Measurements from ENCODE around the gene PCIF1.
"Not testable (repeated sequence)": the region's sequence is repeated elsewhere in the genome, so short reads cannot be mapped to it uniquely, and the experiment has no call there.

The PCIF1 gene

DNA sequence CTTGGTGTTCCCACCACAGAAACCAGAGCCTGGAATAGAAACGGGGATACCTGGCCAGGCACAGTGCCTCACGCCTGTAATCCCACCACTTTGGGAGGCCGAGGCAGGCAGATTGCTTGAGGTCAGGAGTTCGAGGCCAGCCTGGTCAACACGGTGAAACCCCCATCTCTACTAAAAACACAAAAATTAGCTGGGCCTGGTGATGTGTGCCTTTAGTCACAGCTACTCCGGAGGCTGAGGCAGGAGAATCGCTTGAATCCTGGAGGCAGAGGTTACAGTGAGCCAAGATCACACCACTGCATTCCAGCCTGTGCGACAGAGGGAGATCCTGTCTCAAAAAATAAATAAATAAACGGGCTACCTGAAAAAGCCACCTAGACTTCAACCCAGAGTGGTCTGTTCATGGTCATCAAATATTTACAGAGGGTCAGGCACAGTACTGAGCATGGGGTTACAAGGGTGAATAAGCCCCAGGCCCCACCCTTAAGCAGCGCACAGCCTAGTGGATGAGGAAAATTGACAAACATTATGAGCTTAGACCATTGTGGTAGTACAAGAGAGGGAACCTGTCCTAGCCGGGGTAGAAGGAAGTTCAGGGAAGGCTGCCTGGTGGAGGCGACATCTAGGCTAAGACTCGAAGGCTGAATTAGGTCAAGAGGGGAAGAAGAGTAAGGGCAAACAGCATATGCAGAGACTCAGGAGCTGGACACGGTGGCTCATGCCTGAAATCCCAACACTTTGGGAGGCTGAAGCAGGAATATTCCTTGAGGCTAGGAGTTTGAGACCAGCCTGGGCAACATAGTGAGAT, 7.2 kb upstream of the PCIF1 start:
- no peak for DNase-seq (ENCODE audit: low read depth, low spot score)
- TF ChIP-seq, protein P1, sequence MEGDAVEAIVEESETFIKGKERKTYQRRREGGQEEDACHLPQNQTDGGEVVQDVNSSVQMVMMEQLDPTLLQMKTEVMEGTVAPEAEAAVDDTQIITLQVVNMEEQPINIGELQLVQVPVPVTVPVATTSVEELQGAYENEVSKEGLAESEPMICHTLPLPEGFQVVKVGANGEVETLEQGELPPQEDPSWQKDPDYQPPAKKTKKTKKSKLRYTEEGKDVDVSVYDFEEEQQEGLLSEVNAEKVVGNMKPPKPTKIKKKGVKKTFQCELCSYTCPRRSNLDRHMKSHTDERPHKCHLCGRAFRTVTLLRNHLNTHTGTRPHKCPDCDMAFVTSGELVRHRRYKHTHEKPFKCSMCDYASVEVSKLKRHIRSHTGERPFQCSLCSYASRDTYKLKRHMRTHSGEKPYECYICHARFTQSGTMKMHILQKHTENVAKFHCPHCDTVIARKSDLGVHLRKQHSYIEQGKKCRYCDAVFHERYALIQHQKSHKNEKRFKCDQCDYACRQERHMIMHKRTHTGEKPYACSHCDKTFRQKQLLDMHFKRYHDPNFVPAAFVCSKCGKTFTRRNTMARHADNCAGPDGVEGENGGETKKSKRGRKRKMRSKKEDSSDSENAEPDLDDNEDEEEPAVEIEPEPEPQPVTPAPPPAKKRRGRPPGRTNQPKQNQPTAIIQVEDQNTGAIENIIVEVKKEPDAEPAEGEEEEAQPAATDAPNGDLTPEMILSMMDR (IDR thresholded peaks at IDR 0.05; ENCODE audit: insufficient read depth, low read length, missing control alignments): no peak
- CTCF ChIA-PET: interaction anchor here (0.8 to 1.6 kb wide), 4 partner anchors 37 to 103 kb away, joined by 3 to 8 read pairs (median 4); partner anchors contain the start of genes CTSA and NEURL2
- no peak overlapping the region for H3K4me3 ChIP-seq (ENCODE audit: low read depth, low read length)
- POLR2A ChIA-PET: interaction anchor here (1.1 kb wide), 2 partner anchors 22 to 33 kb away, joined by 3 read pairs; no protein-coding TSS in a partner anchor

DNA sequence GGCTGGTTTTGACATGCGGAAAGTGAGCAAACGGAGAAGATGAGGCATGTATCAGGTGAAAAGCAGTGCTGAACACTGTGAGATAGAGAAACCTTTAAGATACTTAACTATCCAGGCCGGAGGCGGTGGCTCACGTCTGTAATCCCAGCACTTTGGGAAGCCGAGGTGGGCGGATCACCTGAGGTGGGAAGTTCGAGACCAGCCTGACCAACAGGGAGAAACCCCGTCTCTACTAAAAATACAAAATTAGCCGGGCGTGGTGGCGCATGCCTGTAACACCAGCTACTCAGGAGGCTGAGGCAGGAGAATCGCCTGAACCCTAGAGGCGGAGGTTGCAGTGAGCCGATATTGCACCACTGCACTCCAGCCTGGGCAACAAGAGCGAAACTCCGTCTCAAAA, 2.8 kb upstream of the PCIF1 start:
- DNase-seq (ENCODE audit: low read depth, low spot score); POLR2A ChIA-PET; H3K4me3 ChIP-seq (ENCODE audit: low read depth, low read length): not testable (repeated sequence)
- CTCF ChIA-PET: interaction anchor here (1.3 to 1.7 kb wide), 2 partner anchors 41 to 47 kb away, joined by 3 to 4 read pairs; no protein-coding TSS in a partner anchor

DNA sequence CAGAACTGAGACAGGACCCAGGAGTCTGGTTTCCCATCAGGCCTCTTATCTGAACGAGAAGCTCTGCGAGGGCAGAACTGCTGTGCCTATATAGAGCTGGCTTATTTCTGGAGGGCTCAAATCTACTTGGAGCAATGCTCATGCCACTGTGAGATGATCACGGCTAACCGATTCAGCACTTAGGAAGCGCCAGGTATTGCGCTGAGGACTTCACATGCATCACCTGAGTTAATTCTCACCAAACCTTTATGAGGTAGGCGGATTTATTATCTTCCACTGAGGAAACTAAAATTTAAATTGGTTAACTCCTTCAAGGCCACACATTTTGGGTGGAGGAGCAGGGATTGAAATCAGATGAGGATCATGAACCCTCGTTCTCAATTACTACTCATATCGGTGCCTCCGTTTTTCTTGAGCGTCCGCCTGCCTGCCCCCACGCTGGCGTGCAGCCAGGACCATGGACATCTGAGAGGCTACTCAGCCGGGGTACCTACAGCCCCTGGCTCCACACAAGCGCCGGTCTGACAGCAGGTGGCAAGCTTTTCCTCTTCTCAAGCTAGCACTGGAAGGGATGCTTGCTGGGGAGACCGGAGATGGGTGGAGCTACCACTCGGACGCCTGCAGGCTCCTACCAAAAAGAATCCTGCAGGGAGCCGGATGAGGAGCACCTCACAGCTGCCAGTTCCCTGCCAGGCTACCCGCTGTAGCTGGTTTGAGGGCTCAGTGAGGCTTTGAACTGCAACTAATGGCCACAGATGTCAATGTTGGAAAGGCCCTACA, 1.0 kb upstream of the PCIF1 start:
- peak overlapping the region; percentile 99 for H3K4me3 ChIP-seq (ENCODE audit: low read depth, low read length)
- DNase-seq (ENCODE audit: low read depth, low spot score): no peak
- TF ChIP-seq, protein P1 (IDR thresholded peaks at IDR 0.05; ENCODE audit: insufficient read depth, low read length, missing control alignments): peak; percentile 22
- ChIA-PET CTCF (interaction anchor here (0.8 to 3.7 kb wide), 9 partner anchors 8 to 47 kb away, joined by 3 to 23 read pairs (median 4); no protein-coding TSS in a partner anchor), POLR2A (interaction anchor here (0.9 to 2.6 kb wide), 12 partner anchors 9 to 99 kb away, joined by 3 to 31 read pairs (median 8); partner anchors contain the start of genes CTSA, NEURL2, SNX21 and ZSWIM1)

DNA sequence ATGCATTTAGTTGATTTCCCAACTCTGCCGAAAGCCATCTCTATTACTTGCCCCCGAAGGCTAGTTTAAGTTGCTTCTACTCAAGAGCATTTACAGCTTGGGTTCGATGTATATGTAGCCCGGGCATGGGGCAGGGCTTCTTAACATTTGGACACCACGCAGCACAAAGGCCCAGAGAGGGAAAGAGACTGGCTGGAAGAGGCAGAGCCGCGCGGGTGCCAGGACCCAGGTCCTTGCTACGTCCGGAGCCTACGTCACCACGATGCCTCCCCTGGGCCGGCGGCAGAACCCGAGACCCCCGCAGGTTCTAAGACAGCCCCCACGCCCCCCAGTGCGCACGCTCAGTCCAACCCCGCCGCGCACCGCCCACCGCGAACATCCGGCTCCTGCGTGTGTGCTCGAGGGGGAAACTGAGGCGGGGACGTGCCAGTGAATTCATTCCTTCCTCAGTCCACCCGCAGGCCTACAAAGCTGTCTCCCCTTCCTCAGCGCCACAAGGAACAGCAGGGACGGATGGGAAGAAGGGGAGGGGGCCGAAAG, 367 bp upstream of the PCIF1 start:
- DNase-seq (ENCODE audit: low read depth, low spot score): no peak
- CTCF ChIA-PET: interaction anchor here (0.9 to 3.7 kb wide), 11 partner anchors 9 to 138 kb away, joined by 3 to 23 read pairs (median 4); no protein-coding TSS in a partner anchor
- POLR2A ChIA-PET: interaction anchor here (0.7 to 2.6 kb wide), 19 partner anchors 10 to 100 kb away, joined by 3 to 31 read pairs (median 5); partner anchors contain the start of genes CTSA, NEURL2, SNX21 and ZSWIM1
- peak overlapping the region; percentile 99 for H3K4me3 ChIP-seq (ENCODE audit: low read depth, low read length)
- TF ChIP-seq, protein P1 (IDR thresholded peaks at IDR 0.05; ENCODE audit: insufficient read depth, low read length, missing control alignments): no peak

DNA sequence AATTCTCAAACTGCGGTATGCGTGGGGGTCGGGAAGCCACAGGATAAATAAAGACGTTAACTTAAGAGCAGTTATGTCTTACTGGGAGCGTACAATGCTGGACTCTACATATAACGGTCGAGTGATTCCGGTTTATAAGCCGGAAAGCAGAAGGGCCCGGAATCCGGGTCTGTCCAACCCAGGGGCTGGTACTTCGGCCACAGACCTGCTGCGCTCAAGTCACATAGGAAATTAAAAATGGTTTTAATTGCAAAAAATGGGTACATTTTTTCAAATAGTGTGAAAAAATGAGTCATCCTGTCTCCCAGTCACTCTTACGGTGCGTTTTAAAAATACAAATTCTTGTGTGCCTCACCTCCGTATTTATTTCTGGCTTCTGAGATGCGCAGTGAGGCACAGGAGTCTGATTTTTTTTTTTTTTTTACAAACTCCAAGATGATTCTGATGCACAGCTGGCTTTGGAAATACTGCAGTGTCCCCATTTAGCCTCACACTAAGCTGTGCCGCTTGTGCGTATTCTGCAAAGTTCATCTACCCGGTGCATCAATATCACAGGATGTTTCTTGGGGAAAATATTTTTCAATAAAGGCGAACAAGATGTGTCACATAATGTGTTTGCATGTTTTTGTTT, 1.0 kb downstream of the PCIF1 start:
- CTCF ChIA-PET: interaction anchor here (0.6 to 3.7 kb wide), 6 partner anchors 35 to 623 kb away, joined by 3 to 23 read pairs (median 3); no protein-coding TSS in a partner anchor
- POLR2A ChIA-PET: interaction anchor here (0.6 to 2.6 kb wide), 18 partner anchors 9 to 994 kb away, joined by 3 to 31 read pairs (median 5); partner anchors contain the start of genes CTSA, NEURL2, SNX21 and ZSWIM1
- no peak for DNase-seq (ENCODE audit: low read depth, low spot score)
- peak overlapping the region; percentile 74 for H3K4me3 ChIP-seq (ENCODE audit: low read depth, low read length)
- TF ChIP-seq, protein P1 (IDR thresholded peaks at IDR 0.05; ENCODE audit: insufficient read depth, low read length, missing control alignments): no peak

DNA sequence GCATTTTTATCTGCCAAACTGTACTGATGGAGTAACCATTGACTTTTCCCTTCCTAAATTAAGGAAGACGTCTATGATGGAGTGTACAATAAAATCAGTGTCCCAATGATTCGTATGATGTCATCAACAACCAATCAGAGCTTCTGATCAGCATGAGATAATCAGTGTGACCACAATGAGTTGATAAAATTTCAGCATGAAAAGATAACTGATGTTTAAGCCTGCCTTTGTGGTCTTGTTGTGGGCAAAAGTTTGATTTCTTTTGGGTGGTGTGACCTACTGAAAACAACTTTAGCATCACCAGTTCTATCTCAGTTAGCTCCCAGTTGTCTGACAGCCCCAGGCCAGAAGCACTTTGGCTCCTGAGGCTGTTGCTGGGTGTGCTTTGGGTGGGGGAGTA, 3.3 kb downstream of the PCIF1 start:
- ChIA-PET CTCF (interaction anchor here (1.1 to 5.6 kb wide), 4 partner anchors 11 to 138 kb away, joined by 3 to 55 read pairs (median 8); no protein-coding TSS in a partner anchor), POLR2A (no interaction called here)
- TF ChIP-seq, protein P1 (IDR thresholded peaks at IDR 0.05; ENCODE audit: insufficient read depth, low read length, missing control alignments): no peak
- no peak overlapping the region for H3K4me3 ChIP-seq (ENCODE audit: low read depth, low read length)
- DNase-seq (ENCODE audit: low read depth, low spot score): no peak
